Tibial nerve (tissue), 4 donors: Measurements from ENCODE around the gene RNF8. TPM values are rescaled to one million over a fixed set of nuclear protein-coding genes. Genes with fewer than 3 reads are reported as not detected.
"Not testable (repeated sequence)": the region's sequence is repeated elsewhere in the genome, so short reads cannot be mapped to it uniquely, and the experiment has no call there.

Experiments
- DNase-seq, 2 donors: peaks; one replicate each; pipeline ENCODE4 v3.0.0-alpha.2; 2019; ENCODE audit warnings: low spot score in 2 of 2
- H3K27ac ChIP-seq, 4 donors: fragments of 200-600 bp; sonication (generic) in 3 of 4; one replicate each; pipeline ENCODE4 v1.5.1; 2017 to 2019; ENCODE audit warnings: mild to moderate bottlenecking in 1 of 4
- H3K27me3 ChIP-seq, 2 donors: fragments of 200-600 bp; sonication (generic) in 1 of 2; one replicate each; pipeline versions ENCODE4 v1.5.1 to v1.6.0; 2017 to 2019
- H3K36me3 ChIP-seq, 3 donors: fragments of 200-600 bp; sonication (generic); one replicate each; pipeline ENCODE4 v1.5.1; 2018 to 2019
- H3K4me1 ChIP-seq, 4 donors: fragments of 200-600 bp; sonication (generic) in 3 of 4; one replicate each; pipeline ENCODE4 v1.5.1; 2017 to 2019
- H3K4me3 ChIP-seq, 4 donors: fragments of 200-600 bp; sonication (generic) in 3 of 4; one replicate each; pipeline ENCODE4 v1.5.1; 2017 to 2019; ENCODE audit warnings: mild to moderate bottlenecking in 1 of 4, moderate library complexity in 1 of 4
- H3K9me3 ChIP-seq, 4 donors: fragments of 200-600 bp; sonication (generic) in 3 of 4; one replicate each; pipeline ENCODE4 v1.5.1; 2017 to 2019
- CTCF ChIP-seq, 5 experiments: fragments of 200-600 bp in 3 of 5; fragments of 450-650 bp in 2 of 5; sonication (generic) in 3 of 5; IDR thresholded peaks; one replicate each; pipeline ENCODE4 v1.5.1; 2016 to 2019; ENCODE audit warnings: antibody characterized with exemption in 5 of 5, mild to moderate bottlenecking in 3 of 5, moderate library complexity in 2 of 5
- EP300 ChIP-seq, 2 donors: sonication (generic); formaldehyde crosslinking; IDR thresholded peaks; one replicate each; pipeline ENCODE4 v1.6.1; 2017; ENCODE audit warnings: antibody characterized with exemption in 2 of 2, mild to moderate bottlenecking in 1 of 2
- POLR2A ChIP-seq, 2 donors: fragments of 450-650 bp; IDR thresholded peaks; one replicate each; pipeline ENCODE4 v1.6.1; 2017; ENCODE audit warnings: antibody characterized with exemption in 2 of 2, mild to moderate bottlenecking in 2 of 2, moderate library complexity in 2 of 2
- WGBS, 2 donors: methylation state at CpG; one replicate each; pipeline ENCODE4 v1.1.5; 2018; 5-methylcytosine and 5-hydroxymethylcytosine counted together
- total RNA-seq, 4 donors: library from RNA; depleted of rRNA; stranded (reverse); fragments of >200 nt; gene quantifications; one replicate each; pipeline ENCODE4 v1.1.0, GENCODE V29; 2016

The RNF8 gene
- total RNA-seq, 4 donors from 2014 or later: 9.2 to 12.9 (median 12.7) TPM

GRCh38 chr6:37332894-37333293, 20.9 kb upstream of the RNF8 start:
- 85 to 97% methylated on average over 1 of the region's 1 CpG for WGBS, 2 donors
- TF ChIP-seq CTCF (IDR thresholded peaks at IDR 0.05) (no peak), POLR2A (IDR thresholded peaks at IDR 0.05) (no peak), EP300 (IDR thresholded peaks at IDR 0.05) (no peak)

GRCh38 chr6:37334047-37334446, 19.7 kb upstream of the RNF8 start:
- Histone ChIP-seq H3K27ac (no peak overlapping the region), H3K9me3 (no peaks in the 10 kb centered on the region), H3K4me1 (no peaks in the 10 kb centered on the region), H3K27me3 (no peaks in the 10 kb centered on the region), H3K36me3 (peaks cover 0 to 30% (median 3%) of the 10 kb centered on the region in 3 donors), H3K4me3 (no peak overlapping the region)
- TF ChIP-seq CTCF (IDR thresholded peaks at IDR 0.05): no peak
- DNase-seq: no peak

More at GRCh38 chr6:37332894-37333293, 20.9 kb upstream of the RNF8 start:
- DNase-seq: no peak
- Histone ChIP-seq H3K36me3 (peaks cover 0 to 30% (median 3%) of the 10 kb centered on the region in 3 donors), H3K9me3 (no peaks in the 10 kb centered on the region), H3K4me1 (no peaks in the 10 kb centered on the region), H3K27me3 (no peaks in the 10 kb centered on the region), H3K27ac (no peak overlapping the region), H3K4me3 (no peak overlapping the region)

- DNase-seq, H3K27ac ChIP-seq, H3K27me3 ChIP-seq, H3K4me1 ChIP-seq, H3K9me3 ChIP-seq, H3K4me3 ChIP-seq, H3K36me3 ChIP-seq: not testable (repeated sequence)
- 94 to 99% methylated on average over 3 of the region's 3 CpGs for WGBS, 2 donors
Observed at GRCh38 chr6:37338317-37338716, 15.5 kb upstream of the RNF8 start.

- H3K27ac ChIP-seq: no peak overlapping the region
- WGBS, 2 donors: 95 to 96% methylated on average over 5 of the region's 5 CpGs
- no peak for DNase-seq
- H3K4me1 ChIP-seq: no peaks in the 10 kb centered on the region
- TF ChIP-seq EP300 (IDR thresholded peaks at IDR 0.05): no peak
- TF ChIP-seq CTCF (IDR thresholded peaks at IDR 0.05): no peak
- TF ChIP-seq POLR2A (IDR thresholded peaks at IDR 0.05): no peak
- no peaks in the 10 kb centered on the region for H3K27me3 ChIP-seq
- no peaks in the 10 kb centered on the region for H3K9me3 ChIP-seq
- H3K36me3 ChIP-seq: no peaks in the 10 kb centered on the region
- H3K4me3 ChIP-seq: no peak overlapping the region
Observed at GRCh38 chr6:37338745-37339255, 15.0 kb upstream of the RNF8 start.

GRCh38 chr6:37339741-37340638, 13.8 kb upstream of the RNF8 start:
- no peaks in the 10 kb centered on the region for H3K9me3 ChIP-seq
- H3K27me3 ChIP-seq: no peaks in the 10 kb centered on the region
- no peaks in the 10 kb centered on the region for H3K4me1 ChIP-seq
- no peaks in the 10 kb centered on the region for H3K36me3 ChIP-seq
- no peak overlapping the region for H3K4me3 ChIP-seq
- no peak for TF ChIP-seq EP300 (IDR thresholded peaks at IDR 0.05)
- TF ChIP-seq POLR2A (IDR thresholded peaks at IDR 0.05): no peak
- TF ChIP-seq CTCF (IDR thresholded peaks at IDR 0.05): no peak
- no peak overlapping the region for H3K27ac ChIP-seq
- WGBS, 2 donors: 82 to 86% methylated on average over 5 of the region's 5 CpGs
- no peak for DNase-seq
